Measurements from ENCODE around the gene APBB2. TPM values are rescaled to one million over a fixed set of nuclear protein-coding genes. Genes with fewer than 3 reads are reported as not detected.

APBB2 gene
- total RNA-seq, 1 donor from 2014 or later = 63.2 TPM

GRCh38 chr4:40940317-40940741 lies 274.0 kb downstream of the APBB2 start:
- Mint-ChIP-seq H3K4me1 (peaks cover 5% of the 10 kb centered on the region), H3K27me3 (ENCODE audit: low read depth) (no peaks in the 10 kb centered on the region), H3K4me3 (no peak overlapping the region), H3K27ac (no peak overlapping the region), H3K36me3 (peaks cover 12% of the 10 kb centered on the region), H3K9me3 (no peaks in the 10 kb centered on the region)
- TF ChIP-seq CTCF (IDR thresholded peaks at IDR 0.05; ENCODE audit: unreplicated experiment) = no peak
- no peak for DNase-seq (ENCODE audit: low spot score in 2 of 2, unreplicated experiment in 2 of 2)

DNA sequence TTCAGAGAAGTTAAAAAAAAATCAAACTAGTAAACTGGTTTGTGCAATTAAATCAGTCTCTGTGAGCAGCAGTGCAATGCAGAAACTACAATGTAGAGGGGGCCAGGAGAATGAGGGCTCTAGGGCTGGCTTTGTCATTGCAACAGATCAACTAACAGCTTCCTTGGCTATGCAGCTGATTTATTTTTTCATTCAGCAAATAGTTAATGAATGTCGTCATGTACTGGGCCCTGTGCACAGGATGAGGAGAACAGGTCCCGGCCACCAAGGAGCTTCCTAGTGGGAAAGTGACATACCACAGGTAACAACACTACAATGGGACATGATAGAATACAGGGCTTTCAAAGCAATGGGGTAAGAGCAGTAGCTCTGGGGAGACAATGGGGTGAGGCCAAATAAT lies 274.5 kb downstream of the APBB2 start:
- no peak for TF ChIP-seq CTCF (IDR thresholded peaks at IDR 0.05; ENCODE audit: unreplicated experiment)
- Mint-ChIP-seq H3K9me3 (no peaks in the 10 kb centered on the region), H3K27ac (no peak overlapping the region), H3K4me1 (peaks cover 5% of the 10 kb centered on the region), H3K4me3 (no peak overlapping the region), H3K27me3 (ENCODE audit: low read depth) (no peaks in the 10 kb centered on the region), H3K36me3 (peaks cover 12% of the 10 kb centered on the region)
- no peak for DNase-seq (ENCODE audit: low spot score in 2 of 2, unreplicated experiment in 2 of 2)

GRCh38 chr4:40938337-40938736 lies 276.0 kb downstream of the APBB2 start:
- H3K9me3 Mint-ChIP-seq = no peaks in the 10 kb centered on the region

DNA sequence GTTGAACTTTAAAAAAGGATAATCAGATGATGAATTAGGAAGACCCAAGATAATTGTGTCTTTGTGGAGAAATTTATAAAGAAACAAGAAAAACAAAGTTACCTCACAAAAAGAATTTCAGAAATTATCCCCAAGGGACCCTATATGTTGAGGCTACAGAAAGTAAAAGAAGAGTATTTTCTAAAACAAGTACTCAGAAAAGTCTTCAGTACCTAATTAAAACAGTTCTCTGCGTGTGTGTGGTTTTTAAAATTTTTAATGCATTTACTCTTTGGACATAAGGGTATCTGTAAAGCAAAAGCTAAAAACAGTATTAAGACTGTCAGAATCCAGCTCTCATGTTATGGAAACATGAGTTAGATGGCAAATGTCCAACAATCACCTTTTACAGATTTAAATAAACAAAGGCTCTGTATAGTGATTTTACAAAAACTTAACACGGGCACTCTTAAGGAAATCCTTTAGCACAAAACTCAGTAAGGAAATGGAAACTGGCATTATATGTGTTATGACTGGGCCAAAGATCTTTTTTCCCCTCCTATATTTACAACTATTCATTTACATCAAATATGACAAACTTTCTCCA lies 277.1 kb downstream of the APBB2 start:
- Mint-ChIP-seq H3K27ac (no peak overlapping the region), H3K9me3 (no peaks in the 10 kb centered on the region), H3K36me3 (peaks cover 3% of the 10 kb centered on the region), H3K4me1 (peaks cover 8% of the 10 kb centered on the region), H3K4me3 (no peak overlapping the region), H3K27me3 (ENCODE audit: low read depth) (no peaks in the 10 kb centered on the region)
- no peak for DNase-seq (ENCODE audit: low spot score in 2 of 2, unreplicated experiment in 2 of 2)
- TF ChIP-seq CTCF (IDR thresholded peaks at IDR 0.05; ENCODE audit: unreplicated experiment) = no peak

More at GRCh38 chr4:40938337-40938736, 276.0 kb downstream of the APBB2 start:
- Mint-ChIP-seq H3K4me1 (peaks cover 5% of the 10 kb centered on the region), H3K4me3 (no peak overlapping the region), H3K27me3 (ENCODE audit: low read depth) (no peaks in the 10 kb centered on the region), H3K36me3 (peaks cover 8% of the 10 kb centered on the region), H3K27ac (no peak overlapping the region)
- no peak for TF ChIP-seq CTCF (IDR thresholded peaks at IDR 0.05; ENCODE audit: unreplicated experiment)
- DNase-seq (ENCODE audit: low spot score in 2 of 2, unreplicated experiment in 2 of 2) = no peak

- Mint-ChIP-seq H3K4me3 (no peak overlapping the region), H3K27me3 (ENCODE audit: low read depth) (no peaks in the 10 kb centered on the region), H3K27ac (no peak overlapping the region), H3K4me1 (peaks cover 15% of the 10 kb centered on the region), H3K9me3 (no peaks in the 10 kb centered on the region), H3K36me3 (no peaks in the 10 kb centered on the region)
- no peak for TF ChIP-seq CTCF (IDR thresholded peaks at IDR 0.05; ENCODE audit: unreplicated experiment)
- no peak for DNase-seq (ENCODE audit: low spot score in 2 of 2, unreplicated experiment in 2 of 2)
Observed at GRCh38 chr4:40934676-40935075, 279.7 kb downstream of the APBB2 start.
